Activated T-helper 2 cell treated with anti-CD3 and anti-CD28 coated beads, Interferon-gamma antibody, Interleukin-2, Interleukin-4, amounts not matched to agents 10 μg/mL and 5 μg/mL and 100 μg/mL, durations not matched to agents 14 hours and 24 hours and 36 hours (primary cell): ENCODE results near the gene CFAP74. TPM values are rescaled to one million over a fixed set of nuclear protein-coding genes. Genes with fewer than 3 reads are reported as not detected.
"Not testable (repeated sequence)": the region's sequence is repeated elsewhere in the genome, so short reads cannot be mapped to it uniquely, and the experiment has no call there.

ENCODE experiments used
- DNase-seq: peaks from one replicate; pipeline ENCODE4 v3.0.0; 2021; ENCODE audit warnings: low spot score
- H3K27ac Mint-ChIP-seq: one replicate; pipeline ENCODE4 v1.8.0; 2021; ENCODE audit warnings: mixed read lengths
- H3K27me3 Mint-ChIP-seq: one replicate; pipeline ENCODE4 v1.8.0; 2021; ENCODE audit warnings: low read depth, mixed read lengths
- H3K36me3 Mint-ChIP-seq: one replicate; pipeline ENCODE4 v1.8.0; 2021; ENCODE audit warnings: low read depth, mixed read lengths
- H3K4me1 Mint-ChIP-seq: one replicate; pipeline ENCODE4 v1.8.0; 2021; ENCODE audit warnings: low read depth, mixed read lengths
- H3K4me3 Mint-ChIP-seq: one replicate; pipeline ENCODE4 v1.8.0; 2021; ENCODE audit warnings: low read depth, mild to moderate bottlenecking, moderate library complexity, mixed read lengths
- H3K9me3 Mint-ChIP-seq: one replicate; pipeline ENCODE4 v1.8.0; 2021; ENCODE audit warnings: mixed read lengths
- intact Hi-C: fragments of 100-400 bp; cut with micrococcal nuclease; formaldehyde crosslinking; loops from one replicate; pipeline ENCODE4 v1.15.1; 2023
- total RNA-seq: library from RNA; stranded (reverse); gene quantifications from 2 replicates; pipeline ENCODE4 v1.2.3, GENCODE V29; 2022

The CFAP74 gene
- total RNA-seq, 1 donor from 2014 or later = not detected

DNA sequence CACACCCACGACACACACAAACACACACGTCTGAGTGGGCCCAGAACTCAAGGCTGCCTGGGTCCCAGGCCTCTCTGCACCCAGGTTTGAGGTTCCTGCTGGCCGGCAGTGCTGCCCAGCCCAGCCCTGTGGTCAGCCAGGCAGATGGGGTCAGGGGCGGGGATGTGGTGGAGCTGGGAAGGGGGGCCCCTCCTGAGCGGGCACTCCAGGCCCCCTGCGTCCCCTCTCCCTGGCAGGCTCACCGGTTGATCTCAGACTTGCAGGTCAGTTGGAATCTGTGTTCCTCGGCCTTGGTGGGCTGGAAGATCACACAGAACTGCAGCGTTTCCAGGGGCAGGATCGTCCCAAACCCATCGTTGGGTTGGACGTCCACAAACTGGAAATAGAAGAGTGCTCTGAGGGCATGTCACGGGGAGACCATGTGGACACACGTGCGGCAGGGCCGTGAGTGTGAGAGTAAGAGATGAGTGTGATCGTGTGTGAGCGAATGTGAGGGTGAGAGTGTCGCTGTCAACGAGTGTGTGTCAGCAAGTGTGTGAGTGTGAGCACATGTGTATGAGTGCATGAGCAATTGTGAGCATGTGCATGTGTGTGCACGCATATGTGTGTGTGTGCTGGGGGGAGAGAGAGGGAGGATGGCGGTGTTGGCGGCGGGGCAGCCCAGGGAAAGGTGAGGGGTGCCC, 64.8 kb downstream of the CFAP74 start:
- Mint-ChIP-seq H3K4me1 (peaks cover under 1% of the 10 kb centered on the region), H3K27ac (no peak overlapping the region), H3K36me3 (no peaks in the 10 kb centered on the region), H3K27me3 (no peaks in the 10 kb centered on the region), H3K9me3 (peaks cover 20% of the 10 kb centered on the region), H3K4me3 (no peak overlapping the region)
- no peak for DNase-seq
- intact Hi-C loops = no loop called here

GRCh38 chr1:1938276-1938573, 65.4 kb downstream of the CFAP74 start:
- H3K4me3 Mint-ChIP-seq = no peak overlapping the region
- H3K4me1 Mint-ChIP-seq = no peaks in the 10 kb centered on the region
- no peak for DNase-seq
- H3K27me3 Mint-ChIP-seq = no peaks in the 10 kb centered on the region
- no peak overlapping the region for H3K27ac Mint-ChIP-seq
- no peaks in the 10 kb centered on the region for H3K36me3 Mint-ChIP-seq
- peaks cover 25% of the 10 kb centered on the region for H3K9me3 Mint-ChIP-seq
- intact Hi-C loops = no loop called here

DNA sequence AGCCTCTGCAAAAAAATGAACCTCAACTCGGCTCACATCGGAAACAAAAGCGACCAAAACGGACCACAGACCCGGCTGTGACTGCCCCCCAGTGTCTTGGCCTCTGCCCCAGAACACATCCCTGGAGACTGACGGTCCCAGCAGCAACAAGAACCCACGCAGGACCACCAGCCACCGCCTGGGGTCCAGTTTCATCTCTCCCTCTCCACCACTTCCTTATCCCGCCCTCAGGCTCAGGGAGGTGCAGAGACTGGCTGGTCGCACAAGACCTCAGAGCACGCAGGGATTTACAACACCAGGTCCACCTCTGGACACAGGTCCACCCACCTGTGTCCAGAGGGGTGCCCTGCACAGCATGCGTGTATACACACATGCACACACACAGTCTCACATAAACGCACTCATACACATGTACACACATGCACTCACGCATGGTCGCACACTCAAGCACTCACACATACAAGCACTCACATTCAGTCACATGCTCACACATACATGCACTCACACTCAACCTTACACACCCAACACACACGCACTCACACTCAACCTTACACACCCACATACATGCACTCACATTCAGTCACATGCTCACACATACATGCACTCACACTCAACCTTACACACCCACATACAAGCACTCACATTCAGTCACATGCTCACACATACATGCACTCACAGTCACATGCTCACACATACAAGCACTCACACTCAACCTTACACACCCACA, 65.9 kb downstream of the CFAP74 start:
- Mint-ChIP-seq H3K27ac (no peak overlapping the region), H3K4me1 (no peaks in the 10 kb centered on the region), H3K36me3 (no peaks in the 10 kb centered on the region), H3K9me3 (peaks cover 25% of the 10 kb centered on the region), H3K27me3 (no peaks in the 10 kb centered on the region), H3K4me3 (no peak overlapping the region)
- no peak for DNase-seq
- intact Hi-C loops = no loop called here

DNA sequence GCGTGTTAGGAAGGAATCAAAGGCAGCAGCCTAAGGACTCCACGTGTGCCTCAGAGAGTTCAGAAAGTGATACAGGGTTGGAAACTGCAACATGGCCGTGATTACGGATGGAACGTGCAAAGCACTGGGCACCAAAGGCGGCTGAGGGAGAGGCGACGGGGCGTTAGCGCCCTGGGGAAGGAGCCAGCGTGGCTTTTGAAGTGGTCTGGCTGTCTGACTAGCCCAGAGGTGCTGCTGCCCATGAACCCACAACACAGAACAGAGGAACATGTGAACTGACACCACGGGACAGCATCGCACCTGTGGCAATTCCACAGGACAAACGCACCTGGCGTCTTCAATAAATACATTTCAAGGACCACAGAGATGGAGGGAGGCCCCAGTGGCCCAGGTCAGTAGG, 66.5 kb downstream of the CFAP74 start:
- intact Hi-C loops = no loop called here
- Mint-ChIP-seq H3K4me1 (no peaks in the 10 kb centered on the region), H3K4me3 (no peak overlapping the region), H3K9me3 (peaks cover 25% of the 10 kb centered on the region), H3K27ac (no peak overlapping the region), H3K36me3 (no peaks in the 10 kb centered on the region), H3K27me3 (no peaks in the 10 kb centered on the region)
- DNase-seq = no peak

DNA sequence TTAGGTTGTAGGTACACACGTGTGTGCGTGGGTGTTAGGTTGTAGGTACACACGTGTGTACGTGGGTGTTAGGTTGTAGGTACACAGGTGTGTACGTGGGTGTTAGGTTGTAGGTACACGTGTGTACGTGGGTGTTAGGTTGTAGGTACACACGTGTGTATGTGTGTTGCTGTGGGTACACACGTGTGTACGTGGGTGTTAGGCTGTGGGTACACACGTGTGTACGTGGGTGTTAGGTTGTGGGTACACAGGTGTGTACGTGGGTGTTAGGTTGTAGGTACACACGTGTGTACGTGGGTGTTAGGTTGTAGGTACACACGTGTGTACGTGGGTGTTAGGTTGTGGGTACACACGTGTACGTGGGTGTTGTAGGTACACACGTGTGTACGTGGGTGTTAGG, 68.7 kb downstream of the CFAP74 start:
- H3K4me1 Mint-ChIP-seq, H3K4me3 Mint-ChIP-seq, DNase-seq, H3K36me3 Mint-ChIP-seq, H3K27me3 Mint-ChIP-seq, H3K27ac Mint-ChIP-seq, intact Hi-C loops: not testable (repeated sequence)
- peaks cover 25% of the 10 kb centered on the region for H3K9me3 Mint-ChIP-seq

- H3K4me3 Mint-ChIP-seq = no peak overlapping the region
These were observed 73.7 kb downstream of the CFAP74 start for GRCh38 chr1:1929639-1930545.

GRCh38 chr1:1929102-1929638, 74.4 kb downstream of the CFAP74 start:
- intact Hi-C loops = no loop called here
- DNase-seq = no peak
- Mint-ChIP-seq H3K36me3 (no peaks in the 10 kb centered on the region), H3K27ac (no peak overlapping the region), H3K27me3 (no peaks in the 10 kb centered on the region), H3K4me3 (no peak overlapping the region), H3K9me3 (peaks cover 9% of the 10 kb centered on the region), H3K4me1 (no peaks in the 10 kb centered on the region)

More at GRCh38 chr1:1929639-1930545, 73.7 kb downstream of the CFAP74 start:
- no peaks in the 10 kb centered on the region for H3K4me1 Mint-ChIP-seq
- DNase-seq = no peak
- intact Hi-C loops = no loop called here
- peaks cover 16% of the 10 kb centered on the region for H3K9me3 Mint-ChIP-seq
- H3K27ac Mint-ChIP-seq = no peak overlapping the region
- no peaks in the 10 kb centered on the region for H3K36me3 Mint-ChIP-seq
- H3K27me3 Mint-ChIP-seq = no peaks in the 10 kb centered on the region

DNA sequence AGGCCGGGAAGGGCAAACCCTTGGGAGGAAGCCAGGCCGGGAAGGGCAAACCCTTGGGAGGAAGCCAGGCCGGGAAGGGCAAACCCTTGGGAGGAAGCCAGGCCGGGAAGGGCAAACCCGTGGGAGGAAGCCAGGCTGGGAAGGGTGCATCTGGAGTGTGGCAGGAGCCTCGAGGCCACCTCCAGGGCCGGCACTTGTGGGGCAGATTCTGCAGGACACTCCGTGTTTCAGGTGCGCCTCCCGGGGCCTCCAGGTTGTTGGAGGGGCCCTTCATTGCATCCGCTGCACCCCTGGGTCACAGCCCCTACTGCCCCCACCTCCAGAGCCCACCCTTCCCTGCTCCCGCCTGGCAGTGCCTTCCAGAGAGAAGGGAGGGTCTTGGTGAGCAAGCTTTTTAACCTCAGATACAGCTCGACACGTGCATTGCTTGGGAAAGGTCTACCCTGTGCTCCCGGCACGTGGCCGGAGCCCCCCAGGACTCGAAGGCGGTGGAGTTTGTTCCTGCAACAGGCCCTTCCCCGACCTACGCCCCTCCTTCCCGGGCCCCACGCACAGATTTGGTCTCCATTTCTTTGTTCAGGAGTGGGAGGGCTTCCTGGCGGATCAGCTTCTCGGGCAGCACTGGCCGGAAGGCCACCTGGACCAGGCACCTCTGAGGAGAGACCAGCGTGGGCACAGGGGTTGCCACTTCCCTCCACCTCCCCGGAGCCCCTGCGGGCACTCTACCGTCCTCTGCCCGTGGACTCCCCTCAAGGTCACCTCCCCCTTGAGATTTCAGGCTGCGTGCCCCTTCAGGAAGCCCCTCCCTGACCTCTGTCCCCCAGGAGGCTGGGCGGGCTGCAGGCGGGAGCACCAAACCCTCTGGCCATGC, 75.1 kb downstream of the CFAP74 start:
- no peak overlapping the region for H3K4me3 Mint-ChIP-seq
- H3K4me1 Mint-ChIP-seq = no peaks in the 10 kb centered on the region
- DNase-seq = no peak
- H3K27ac Mint-ChIP-seq = no peak overlapping the region
- intact Hi-C loops = no loop called here
- H3K27me3 Mint-ChIP-seq = no peaks in the 10 kb centered on the region
- H3K36me3 Mint-ChIP-seq = no peaks in the 10 kb centered on the region
- peaks cover 2% of the 10 kb centered on the region for H3K9me3 Mint-ChIP-seq

- Mint-ChIP-seq H3K4me3 (no peak overlapping the region), H3K4me1 (no peaks in the 10 kb centered on the region)
These were observed 75.8 kb downstream of the CFAP74 start for GRCh38 chr1:1927751-1928150.

GRCh38 chr1:1926886-1927660, 76.5 kb downstream of the CFAP74 start:
- Mint-ChIP-seq H3K27me3 (no peaks in the 10 kb centered on the region), H3K4me1 (no peaks in the 10 kb centered on the region), H3K9me3 (no peaks in the 10 kb centered on the region), H3K36me3 (no peaks in the 10 kb centered on the region), H3K4me3 (no peak overlapping the region), H3K27ac (no peak overlapping the region)
- no peak for DNase-seq
- intact Hi-C loops = no loop called here

More at GRCh38 chr1:1927751-1928150, 75.8 kb downstream of the CFAP74 start:
- intact Hi-C loops = no loop called here
- Mint-ChIP-seq H3K27me3 (no peaks in the 10 kb centered on the region), H3K9me3 (no peaks in the 10 kb centered on the region), H3K27ac (no peak overlapping the region), H3K36me3 (no peaks in the 10 kb centered on the region)
- DNase-seq = no peak

DNA sequence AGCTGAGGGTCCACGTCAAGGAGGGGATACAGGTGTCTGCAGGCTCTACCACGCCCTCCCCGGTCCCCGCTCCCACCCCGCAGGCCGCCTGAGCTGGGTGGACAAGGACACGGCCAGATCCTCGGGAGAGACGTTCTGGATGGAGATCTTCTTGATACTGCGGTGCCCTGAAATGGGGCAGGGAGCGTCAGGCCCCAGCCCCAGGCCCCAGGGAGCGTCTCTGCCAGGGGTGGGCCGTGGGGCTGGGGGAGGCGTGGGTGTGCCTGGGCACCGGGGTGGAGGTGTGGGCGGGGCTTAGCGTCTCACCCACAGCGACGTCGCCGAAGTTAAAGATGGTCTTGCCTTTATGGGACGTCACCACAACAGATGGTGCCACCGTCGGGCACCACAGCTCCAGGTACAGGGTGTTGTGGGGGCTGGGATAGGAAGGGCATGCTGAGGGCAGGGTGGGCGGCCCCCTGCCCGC, 77.2 kb downstream of the CFAP74 start:
- no peak overlapping the region for H3K4me3 Mint-ChIP-seq
- no peak overlapping the region for H3K27ac Mint-ChIP-seq
- no peak for DNase-seq
- H3K27me3 Mint-ChIP-seq = no peaks in the 10 kb centered on the region
- no peaks in the 10 kb centered on the region for H3K4me1 Mint-ChIP-seq
- H3K36me3 Mint-ChIP-seq = no peaks in the 10 kb centered on the region
- no peaks in the 10 kb centered on the region for H3K9me3 Mint-ChIP-seq
- intact Hi-C loops = no loop called here
